Stimulated activated CD8-positive, alpha-beta memory T cell treated with anti-CD3 and anti-CD28 coated beads, Interleukin-12 subunit alpha, Interleukin-12 subunit beta, amount 100 ng/mL, for 24 hours (primary cell): ENCODE results near the gene ACVR2A.

Experiments used
- DNase-seq: peaks from one replicate; pipeline ENCODE4 v3.0.0-alpha.2; 2020; ENCODE audit errors: extremely low read depth

The ACVR2A gene

GRCh38 chr2:147844697-147845410 lies at the start of gene ACVR2A:
ACVR2A (plus strand) TSS chr2:147845029; CDS start chr2:147845153, 124 bp downstream.
- DNase-seq, result no peak

DNA sequence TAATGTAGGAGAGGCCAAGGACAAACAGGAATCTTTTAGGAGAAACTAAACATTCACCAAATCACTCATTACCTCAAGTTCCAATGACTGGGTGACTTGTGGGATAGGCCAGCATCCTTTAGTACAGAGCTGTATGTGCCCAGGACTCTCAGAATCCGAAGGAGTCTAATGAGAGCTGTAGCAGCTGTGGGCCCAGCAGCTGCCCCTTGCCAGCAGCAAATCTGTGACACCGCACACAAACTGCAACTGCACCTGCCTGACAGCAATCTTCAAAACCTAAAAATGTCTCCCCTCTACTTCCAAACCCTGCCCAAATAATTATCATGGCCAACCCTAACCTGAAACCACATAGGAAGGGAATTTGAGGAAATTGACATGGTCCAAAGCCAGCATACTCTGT lies 44.5 kb upstream of the ACVR2A start:
- DNase-seq, result no peak

- no peak for DNase-seq
Observed at GRCh38 chr2:147806846-147807245, 38.0 kb upstream of the ACVR2A start.

DNA sequence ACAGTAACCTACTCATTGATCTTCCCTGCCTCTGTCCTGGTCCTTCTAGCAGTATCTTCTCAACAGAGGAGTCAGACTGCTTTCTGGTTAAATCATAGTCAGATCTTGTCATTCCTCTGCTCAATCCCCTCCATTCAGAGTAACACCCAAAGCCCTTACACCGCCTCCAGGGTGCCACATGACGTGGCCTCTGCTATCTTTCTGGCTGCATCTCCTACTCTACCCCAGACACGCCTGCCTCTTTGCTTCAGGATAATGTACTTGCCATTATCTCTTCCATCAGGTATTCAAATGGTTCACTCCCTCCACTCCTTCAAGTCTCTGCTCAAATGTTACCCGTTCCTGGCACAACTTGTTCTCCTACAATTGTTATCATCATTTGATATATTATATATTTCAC lies 36.3 kb upstream of the ACVR2A start:
- no peak for DNase-seq

DNA sequence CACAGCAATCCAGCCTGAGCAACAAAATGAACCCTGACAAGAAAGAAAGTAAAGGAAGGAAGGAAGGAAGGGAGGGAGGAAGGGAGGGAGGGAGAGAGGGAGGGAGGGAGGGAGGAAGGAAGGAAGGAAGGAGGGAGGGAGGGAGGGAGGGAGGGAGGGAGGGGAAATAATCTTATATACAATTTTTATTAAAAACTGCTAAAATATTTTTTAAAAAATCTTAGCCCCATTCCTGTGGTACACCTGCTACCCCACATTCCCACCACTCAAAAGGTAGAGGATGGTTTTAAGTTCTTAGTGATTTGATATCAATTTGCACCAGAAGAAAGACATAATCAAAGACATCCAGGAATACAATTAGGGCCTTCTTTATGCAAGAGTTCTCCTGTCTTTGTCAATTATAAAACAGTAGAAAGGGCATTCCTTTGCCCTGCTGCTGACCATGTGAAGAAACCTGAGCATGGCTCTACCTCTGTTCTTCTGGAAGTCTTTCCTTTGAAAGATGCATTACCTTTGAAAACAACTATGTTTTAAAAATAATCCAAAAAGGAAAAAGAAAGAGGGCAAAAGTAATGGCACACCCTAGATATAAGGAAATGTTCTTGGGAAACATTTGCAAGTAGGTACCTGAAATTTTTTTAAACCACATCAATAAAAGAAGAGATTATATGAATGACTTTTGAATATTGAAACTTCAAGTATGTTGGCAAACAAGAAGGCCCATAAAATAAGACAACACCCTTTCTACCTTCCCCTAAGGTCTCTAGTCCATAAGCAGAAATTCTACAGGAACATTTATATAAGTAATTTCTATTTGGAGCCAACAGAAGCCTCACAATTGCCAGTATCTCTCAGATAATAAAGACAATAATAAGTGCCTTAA lies 33.7 kb upstream of the ACVR2A start:
- DNase-seq, result no peak

DNA sequence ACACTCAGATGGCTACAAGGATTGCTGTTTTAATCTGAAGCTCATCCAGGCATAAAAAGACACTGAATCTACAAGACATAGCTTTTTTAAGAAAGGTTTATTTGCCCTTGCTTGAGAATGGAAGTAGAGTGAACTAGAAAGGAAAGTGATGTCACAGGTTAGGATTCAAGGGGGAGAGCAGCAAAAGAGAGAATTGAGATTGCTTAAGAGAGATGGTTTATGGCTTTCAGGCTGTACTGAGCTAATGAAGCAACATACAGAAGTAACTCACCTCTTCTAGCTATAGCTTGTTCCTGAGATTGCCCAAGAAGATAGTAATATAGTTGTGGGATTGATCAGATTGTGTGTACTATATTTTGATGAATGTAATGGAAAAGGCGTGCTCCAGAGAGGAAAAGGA lies 26.1 kb upstream of the ACVR2A start:
- no peak for DNase-seq

DNA sequence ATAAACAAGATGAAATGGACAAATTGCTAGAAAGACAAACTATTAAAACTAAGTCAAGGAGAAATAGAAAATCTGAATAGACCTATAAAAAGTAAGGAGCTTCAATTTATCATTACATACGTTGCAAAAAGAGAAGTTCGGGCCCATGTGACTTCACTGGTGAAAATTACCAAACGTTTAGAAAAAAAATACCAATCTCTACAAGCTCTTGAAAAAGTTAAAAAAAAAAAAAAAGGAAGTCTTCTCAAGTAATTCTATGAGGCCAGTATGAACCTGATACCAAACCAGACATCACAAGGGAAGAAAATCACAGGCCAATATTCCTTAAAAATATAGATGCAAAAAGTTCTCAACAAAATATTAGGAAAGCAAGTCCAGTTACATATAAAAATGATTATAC lies 20.2 kb upstream of the ACVR2A start:
- no peak for DNase-seq

DNA sequence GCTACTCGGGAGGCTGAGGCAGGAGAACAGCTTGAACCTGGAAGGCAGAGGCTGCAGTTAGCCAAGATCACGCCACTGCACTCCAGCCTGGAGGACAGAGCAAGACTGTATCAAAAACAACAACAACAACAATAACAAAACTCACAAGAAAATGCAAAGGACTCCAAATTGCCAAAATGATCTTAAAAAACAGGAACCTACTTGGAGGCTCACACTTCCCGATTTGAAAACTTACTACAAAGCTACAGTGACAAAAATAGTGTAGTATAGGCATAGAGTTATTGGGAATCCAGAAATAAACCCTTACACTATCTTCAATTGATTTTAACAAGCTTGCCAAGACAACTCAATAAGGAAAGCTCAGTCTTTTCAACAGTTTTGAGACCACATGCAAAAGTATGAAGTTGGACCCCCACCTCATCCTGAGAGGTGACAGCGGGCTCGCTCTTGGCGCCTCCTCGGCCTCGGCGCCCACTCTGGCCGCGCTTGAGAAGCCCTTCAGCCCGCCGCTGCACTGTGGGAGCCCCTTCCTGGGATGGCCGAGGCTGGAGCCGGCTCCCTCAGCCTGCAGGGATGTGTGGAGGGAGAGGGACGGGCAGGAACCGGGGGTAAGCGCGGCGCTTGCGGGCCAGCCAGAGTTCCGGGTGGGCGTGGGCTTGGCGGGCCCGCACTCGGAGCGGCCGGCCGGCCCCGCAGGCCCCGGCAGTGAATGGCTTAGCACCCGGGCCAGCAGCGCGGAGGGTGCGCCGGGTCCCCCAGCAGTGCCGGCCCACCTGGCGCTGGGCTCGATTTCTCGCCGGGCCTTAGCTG lies 18.3 kb upstream of the ACVR2A start:
- no peak for DNase-seq

- no peak for DNase-seq
Observed at GRCh38 chr2:147827088-147827375, 17.8 kb upstream of the ACVR2A start.

DNA sequence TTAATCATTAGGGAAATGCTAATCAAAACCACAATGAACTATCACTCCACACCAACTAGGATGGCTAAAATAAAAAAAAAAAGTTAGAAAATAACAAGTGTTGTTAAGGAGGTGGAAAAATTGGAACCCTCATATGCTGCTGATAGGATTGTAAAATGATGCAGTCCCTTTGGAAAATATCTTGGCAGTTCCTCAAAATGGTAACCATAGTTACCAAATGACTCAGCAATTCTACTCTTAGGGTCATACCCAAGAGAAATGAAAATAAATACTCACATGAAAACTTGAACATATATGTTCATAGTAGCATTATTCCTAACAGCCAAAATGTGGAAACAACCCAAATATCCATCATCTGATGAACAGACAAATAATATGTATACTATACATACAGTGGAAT lies 15.7 kb upstream of the ACVR2A start:
- DNase-seq, result no peak

- no peak for DNase-seq
Observed at GRCh38 chr2:147836099-147836498, 8.7 kb upstream of the ACVR2A start.

- no peak for DNase-seq
Observed at GRCh38 chr2:147843391-147843863, 1.4 kb upstream of the ACVR2A start.

- DNase-seq, result peak; percentile 68
Observed at GRCh38 chr2:147843864-147844696, 749 bp upstream of the ACVR2A start.

DNA sequence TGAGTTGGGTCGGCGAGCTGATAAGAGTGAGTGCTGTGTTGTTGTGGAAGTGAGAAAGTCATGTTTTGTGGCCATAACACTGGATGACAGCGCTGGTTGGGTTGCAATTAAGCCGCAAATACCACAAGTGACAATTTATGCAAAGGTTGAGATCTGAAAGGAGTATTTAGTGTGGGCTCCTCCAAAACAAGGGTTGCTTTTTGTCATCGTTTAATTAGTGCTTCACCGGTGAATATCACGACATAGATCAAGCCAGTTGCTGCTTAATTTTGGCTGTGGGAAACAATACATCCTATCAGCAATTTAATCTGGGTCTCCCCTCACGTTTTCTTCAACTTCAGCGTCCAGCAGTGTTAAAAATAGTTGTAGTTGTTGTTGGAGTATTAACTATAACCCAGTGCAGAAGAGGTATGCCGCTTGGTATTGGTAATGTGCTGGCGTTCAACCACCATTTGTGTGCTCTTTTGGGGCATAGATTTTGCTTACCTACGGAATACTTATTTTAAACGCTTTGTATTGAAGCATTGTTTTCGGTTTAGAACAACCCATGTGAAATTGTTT lies 662 bp downstream of the ACVR2A start:
- DNase-seq, result no peak

GRCh38 chr2:147846412-147847081 lies 1.7 kb downstream of the ACVR2A start:
- no peak for DNase-seq

DNA sequence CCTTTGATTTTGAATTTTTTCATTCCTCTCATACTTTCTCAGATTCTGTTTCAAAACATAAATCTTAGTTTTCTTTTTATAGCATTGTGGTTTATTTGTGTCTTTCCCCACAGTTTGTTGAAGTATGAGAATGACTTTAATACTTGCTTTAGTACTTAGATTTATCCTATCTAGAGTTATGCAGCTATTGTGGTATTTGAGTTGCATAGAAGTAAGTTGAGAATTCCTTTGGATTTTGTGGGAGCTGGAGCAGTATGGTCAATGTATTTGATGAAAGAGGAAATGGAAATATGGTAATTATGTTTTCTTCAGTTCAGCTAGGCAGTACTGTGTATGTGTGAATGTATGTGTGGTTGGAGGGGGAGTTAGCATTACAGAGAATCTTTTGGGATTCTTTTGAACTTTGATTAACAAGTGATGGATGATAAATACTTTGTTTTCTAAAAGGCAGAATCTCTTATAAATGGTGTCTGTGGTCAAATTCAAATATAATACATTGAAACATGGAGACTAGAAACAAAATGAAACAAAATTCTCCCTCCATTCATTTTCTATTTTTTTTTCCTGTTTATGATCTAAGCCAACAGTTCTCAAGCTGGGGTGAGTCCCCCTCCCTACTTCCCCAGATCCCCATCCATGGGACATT lies 3.0 kb downstream of the ACVR2A start:
- DNase-seq, result no peak

- no peak for DNase-seq
Observed at GRCh38 chr2:147850838-147851237, 6.0 kb downstream of the ACVR2A start.

DNA sequence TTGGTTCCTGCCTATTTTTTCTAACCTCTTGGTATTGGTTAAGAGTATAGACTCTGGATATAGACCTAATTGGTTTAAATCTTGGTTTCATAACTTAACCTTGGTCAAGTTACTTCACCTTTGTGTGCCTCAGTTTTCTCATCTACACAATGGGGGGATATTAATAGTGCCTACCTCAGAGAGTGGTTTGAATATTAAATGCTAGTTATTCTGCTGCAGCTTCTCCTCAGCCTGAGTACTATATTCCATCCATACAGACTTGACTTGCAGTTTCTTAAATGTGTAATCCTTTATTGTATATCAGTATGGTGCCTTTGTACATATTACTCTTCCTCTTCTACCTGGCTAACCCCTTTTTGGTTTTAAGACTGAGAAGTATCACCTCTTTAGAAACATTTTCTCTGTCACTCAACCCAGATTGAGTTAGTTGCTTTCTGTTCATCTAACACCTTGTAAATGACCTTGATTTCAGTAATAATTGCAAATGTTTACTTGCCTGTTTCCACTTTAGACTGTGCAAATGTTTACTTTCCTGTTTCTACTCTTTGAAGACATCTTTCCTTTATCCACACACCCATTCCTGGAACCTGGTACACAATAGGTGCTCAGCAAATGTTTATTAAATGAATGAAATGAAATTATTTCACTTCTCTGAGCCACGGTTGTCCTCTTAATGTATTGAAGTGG lies 6.6 kb downstream of the ACVR2A start:
- DNase-seq, result no peak

GRCh38 chr2:147854557-147855134 lies 9.8 kb downstream of the ACVR2A start:
- DNase-seq, result no peak
